GM10266 (cell line): ENCODE measurements around the gene POLE4.

Experiments used
- DNase-seq: peaks from one replicate; pipeline ENCODE4 v3.0.0; 2012; ENCODE audit errors: extremely low spot score
- TF ChIP-seq, protein P1 (sequence below): IDR thresholded peaks from 2 replicates; pipeline ENCODE4 v1.5.1; 2012; ENCODE audit warnings: mild to moderate bottlenecking, low read depth; ENCODE audit not compliant: control insufficient read depth, insufficient read depth; ENCODE audit errors: missing control alignments

POLE4 gene

DNA sequence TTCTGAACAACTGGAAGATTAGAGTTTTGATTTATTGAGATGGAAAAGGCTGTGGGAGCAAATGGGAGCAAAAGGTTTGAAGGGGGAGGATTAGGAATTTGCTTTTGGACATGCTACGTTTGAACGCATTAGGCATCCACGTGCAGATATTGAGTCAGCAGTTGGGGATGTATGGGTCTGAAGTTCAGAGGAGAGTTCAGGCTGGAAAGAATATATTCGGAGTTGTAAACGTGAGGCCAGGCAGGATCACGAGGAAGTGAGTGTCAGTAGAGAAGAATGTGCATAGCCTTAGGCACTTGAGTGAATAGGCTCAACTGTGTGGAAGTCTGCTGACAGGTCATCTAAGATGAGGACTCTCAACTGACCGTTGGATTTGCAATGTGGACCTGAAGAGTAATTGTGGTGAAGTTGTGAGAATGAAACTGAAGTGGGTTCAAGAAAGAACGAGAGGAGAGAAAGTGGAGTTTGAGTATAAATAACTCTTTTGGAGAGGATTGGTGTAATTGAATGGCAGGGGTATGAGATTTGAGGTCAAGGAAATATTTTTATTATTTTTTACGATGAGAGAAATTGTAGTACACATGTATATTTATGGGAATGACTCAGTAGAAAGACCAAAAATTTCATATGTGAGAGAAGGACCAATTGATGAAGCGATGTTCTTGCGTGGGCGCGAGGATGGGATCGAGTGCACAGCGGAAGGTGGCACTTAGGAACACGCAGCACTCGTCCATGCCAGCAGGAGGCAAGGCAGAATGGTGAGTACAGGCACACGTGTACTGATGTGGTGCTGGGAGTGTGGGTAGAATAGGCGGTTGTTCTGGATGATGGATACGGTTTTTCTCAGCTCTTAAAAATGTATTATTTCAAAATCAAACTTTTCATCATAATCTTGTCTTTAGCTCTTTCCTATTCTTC, 40.5 kb upstream of the POLE4 start:
- TF ChIP-seq, protein P1, sequence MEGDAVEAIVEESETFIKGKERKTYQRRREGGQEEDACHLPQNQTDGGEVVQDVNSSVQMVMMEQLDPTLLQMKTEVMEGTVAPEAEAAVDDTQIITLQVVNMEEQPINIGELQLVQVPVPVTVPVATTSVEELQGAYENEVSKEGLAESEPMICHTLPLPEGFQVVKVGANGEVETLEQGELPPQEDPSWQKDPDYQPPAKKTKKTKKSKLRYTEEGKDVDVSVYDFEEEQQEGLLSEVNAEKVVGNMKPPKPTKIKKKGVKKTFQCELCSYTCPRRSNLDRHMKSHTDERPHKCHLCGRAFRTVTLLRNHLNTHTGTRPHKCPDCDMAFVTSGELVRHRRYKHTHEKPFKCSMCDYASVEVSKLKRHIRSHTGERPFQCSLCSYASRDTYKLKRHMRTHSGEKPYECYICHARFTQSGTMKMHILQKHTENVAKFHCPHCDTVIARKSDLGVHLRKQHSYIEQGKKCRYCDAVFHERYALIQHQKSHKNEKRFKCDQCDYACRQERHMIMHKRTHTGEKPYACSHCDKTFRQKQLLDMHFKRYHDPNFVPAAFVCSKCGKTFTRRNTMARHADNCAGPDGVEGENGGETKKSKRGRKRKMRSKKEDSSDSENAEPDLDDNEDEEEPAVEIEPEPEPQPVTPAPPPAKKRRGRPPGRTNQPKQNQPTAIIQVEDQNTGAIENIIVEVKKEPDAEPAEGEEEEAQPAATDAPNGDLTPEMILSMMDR = no peak
- DNase-seq = no peak

DNA sequence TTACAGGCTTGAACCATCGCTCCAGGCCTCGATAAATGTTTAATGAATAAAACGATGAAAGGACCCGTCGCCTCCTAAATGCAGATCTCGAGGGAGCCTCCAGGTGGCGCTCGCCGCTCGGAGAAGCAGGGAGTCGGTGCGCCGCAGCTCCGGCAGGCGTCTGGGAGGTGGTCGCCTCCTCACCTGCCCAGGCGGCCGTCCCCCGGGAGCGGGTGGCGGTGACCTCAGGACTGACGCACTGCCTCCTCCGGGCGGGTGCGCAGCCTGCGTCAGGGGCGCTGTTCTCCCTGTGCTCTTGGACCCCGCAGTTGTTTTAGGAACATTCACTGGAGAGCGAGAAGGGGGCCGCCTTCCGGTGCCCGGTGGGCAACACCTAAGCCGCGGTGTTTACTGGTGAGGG, 38.6 kb upstream of the POLE4 start:
- DNase-seq = peak; percentile 72
- TF ChIP-seq, protein P1 = peak; percentile 85

DNA sequence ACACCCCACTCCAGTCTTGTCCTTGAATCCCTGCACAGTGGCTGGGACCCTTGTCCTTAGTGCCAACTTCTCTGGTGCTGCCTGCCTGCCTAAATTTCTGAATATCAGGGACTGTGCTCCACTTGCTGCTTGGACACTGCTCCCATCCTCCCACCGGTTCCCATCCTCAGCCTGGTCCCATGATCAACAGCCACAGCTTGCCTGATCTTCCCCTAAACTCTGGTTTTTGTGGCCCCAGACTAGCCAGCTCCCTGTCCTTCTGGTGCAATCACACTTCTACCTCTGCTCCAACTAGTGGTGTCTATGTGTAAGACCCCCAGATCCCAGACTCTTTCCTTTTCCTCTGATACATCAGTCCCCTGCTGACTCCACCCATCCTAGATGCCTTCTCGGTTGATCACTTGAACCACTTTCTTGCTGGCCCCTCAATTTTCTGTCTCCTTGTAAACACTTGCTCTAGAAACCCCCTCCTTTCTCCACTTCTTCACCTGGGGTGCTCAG, 37.2 kb upstream of the POLE4 start:
- TF ChIP-seq, protein P1 = no peak
- no peak for DNase-seq

DNA sequence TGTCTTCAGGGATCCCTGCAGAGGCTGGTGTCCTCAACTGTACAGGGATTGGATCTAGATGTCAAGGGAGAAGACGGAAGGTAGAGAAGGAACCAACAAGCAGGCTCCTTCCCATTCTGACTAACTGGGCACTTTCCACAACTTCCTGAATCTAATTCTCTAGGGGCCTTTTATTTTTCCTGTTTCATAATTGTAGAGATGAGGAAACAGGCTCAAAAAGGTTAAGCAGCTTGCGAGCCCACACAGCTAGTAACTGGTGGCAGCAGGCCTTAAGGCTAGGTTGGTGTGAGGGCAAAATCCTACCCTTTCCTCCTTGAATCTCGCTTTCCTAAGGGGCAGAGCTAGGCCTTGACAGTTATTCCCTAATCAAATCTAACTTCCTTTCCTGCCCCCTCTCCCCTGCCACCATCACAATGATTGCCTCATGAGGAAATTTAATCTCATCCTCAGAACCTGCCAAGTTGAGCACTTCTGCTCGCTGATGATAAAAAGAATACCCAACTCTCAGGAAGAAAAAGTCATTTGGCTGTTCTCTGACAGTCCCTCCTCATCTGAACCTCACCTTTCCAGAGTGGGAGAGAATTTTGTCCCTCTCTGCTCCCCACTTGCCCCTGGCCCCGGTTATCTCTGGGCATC, 35.7 kb upstream of the POLE4 start:
- TF ChIP-seq, protein P1 = no peak
- DNase-seq = no peak

DNA sequence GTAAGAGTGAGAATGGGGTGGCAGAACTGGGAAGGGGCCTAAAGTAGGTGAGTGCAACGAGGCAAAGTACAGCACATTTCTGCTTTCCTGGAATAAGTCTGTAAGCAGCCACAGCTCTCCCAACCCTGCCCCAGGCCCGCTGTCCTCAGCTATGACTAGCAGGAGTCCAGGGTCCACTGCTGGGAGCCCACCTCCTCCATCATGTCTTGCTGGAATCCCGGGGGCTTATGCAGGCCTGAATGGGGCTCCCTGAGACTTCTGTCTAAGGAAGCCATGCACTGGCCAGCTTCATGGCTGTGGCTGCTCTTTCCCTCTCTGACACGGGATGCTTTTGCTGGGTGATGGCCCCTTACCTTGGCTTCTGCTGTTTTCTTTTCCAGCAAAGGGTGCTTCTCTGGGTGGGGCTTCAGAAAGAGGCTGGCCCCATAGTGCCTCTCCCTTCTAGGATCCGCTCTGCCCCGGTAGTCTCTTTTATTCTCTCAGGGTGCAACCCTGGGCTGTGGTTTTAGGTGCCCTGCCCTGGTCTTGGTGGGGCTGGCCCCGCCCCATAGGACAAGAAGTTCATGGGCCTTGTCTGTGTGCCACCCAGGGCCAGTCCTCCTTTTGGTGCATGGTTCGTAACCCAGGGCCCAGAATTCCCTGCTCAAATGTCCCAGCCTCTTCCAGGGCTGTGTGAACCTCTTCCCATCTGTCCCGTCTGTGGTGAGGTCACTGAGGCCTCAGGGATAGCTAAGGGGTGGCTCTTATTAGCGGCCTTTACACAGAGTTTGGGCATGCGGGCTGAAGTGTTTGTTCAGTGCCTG, 33.8 kb upstream of the POLE4 start:
- no peak for DNase-seq
- TF ChIP-seq, protein P1 = no peak

DNA sequence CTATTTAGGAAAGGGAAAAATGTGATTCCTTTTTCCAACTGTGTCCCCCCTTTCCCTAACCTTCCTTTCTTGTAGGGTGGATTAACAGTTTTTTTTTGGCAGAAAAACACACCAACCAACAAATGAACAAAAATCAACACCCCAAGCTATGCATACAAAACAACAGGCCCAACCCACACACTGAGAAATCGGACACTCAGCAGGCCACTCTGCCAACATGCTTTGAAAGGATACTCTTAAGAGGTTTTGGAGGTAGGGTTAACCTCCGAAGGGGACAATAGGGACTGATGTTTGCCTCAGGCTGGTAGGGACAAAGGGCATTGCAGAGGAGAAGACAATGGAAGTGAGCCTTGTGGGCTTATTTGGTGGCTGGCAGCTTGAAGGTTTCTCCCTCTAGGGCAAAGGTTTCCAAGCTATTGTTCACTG, 33.1 kb upstream of the POLE4 start:
- TF ChIP-seq, protein P1 = no peak
- no peak for DNase-seq
